ENCODE results near the gene DCAF6. TPM values are rescaled to one million over a fixed set of nuclear protein-coding genes. Genes with fewer than 3 reads are reported as not detected.
"Not testable (repeated sequence)": the region's sequence is repeated elsewhere in the genome, so short reads cannot be mapped to it uniquely, and the experiment has no call there.

Gene DCAF6
- total RNA-seq (2022), result 41.9 and 53.0 TPM in 2 replicates
- Bru-seq, nascent RNA, result percentile 94 among the genes with signal in this experiment
- percentile 88 among the genes with signal in this experiment for BruChase-seq, experiment 1, labeled RNA remaining after a 2-hour chase
- BruChase-seq, experiment 2, labeled RNA remaining after a 6-hour chase, result percentile 81 among the genes with signal in this experiment
- long read RNA-seq, transcript DCAF6-201 (19 exons, 3,186 nt), result major isoform, 71 of 144 reads
- long read RNA-seq, transcript DCAF6-203 (20 exons, 3,302 nt), result minor isoform, 18 of 144 reads
- long read RNA-seq, partial matches to known transcripts, result 12 of 144 reads
- long read RNA-seq, other reads (novel, unspliced or antisense), result 42 of 144 reads

- H3K36me3 ChIP-seq (ENCODE audit: control insufficient read depth, insufficient read depth, low read length), result 0 out of 2 replicates have a peak, but pooled peaks cover 1% of the 10 kb centered on the region
- ChIA-PET POLR2A (interaction anchor here (0.6 to 1.9 kb wide), 10 partner anchors 9 to 290 kb away, joined by 3 to 19 read pairs (median 3); partner anchors contain the start of gene SFT2D2), CTCF (interaction anchor here (0.6 to 3.4 kb wide), 5 partner anchors 8 to 716 kb away, joined by 3 to 15 read pairs (median 6); partner anchors contain the start of gene POU2F1)
- H3K4me3 ChIP-seq (ENCODE audit: low read depth, low read length), result peak within 1 kb of the TSS; percentile 66
- Mint-ChIP-seq H3K4me3 (ENCODE audit: unreplicated experiment) (peak within 1 kb of the TSS; percentile 82), H3K4me1 (ENCODE audit: low read depth, unreplicated experiment) (peaks cover 6% of the 10 kb centered on the region), H3K27me3 (ENCODE audit: insufficient read depth, unreplicated experiment) (no peaks in the 10 kb centered on the region), H3K9me3 (ENCODE audit: unreplicated experiment) (no peaks in the 10 kb centered on the region), H3K36me3 (ENCODE audit: insufficient read depth, unreplicated experiment) (peaks cover 20% of the 10 kb centered on the region), H3K27ac (ENCODE audit: unreplicated experiment) (peak within 1 kb of the TSS; percentile 86)
- DNase-seq, result peak; percentile 98
- no peak for TF ChIP-seq CTCF (IDR thresholded peaks at IDR 0.05; ENCODE audit: insufficient read depth in 1 of 2, low read depth in 1 of 2, low read length in 1 of 2, severe bottlenecking in 1 of 2, unreplicated experiment in 1 of 2)
- intact Hi-C loops (cut with micrococcal nuclease; ENCODE audit: unreplicated experiment), result loop anchor here (1.0 to 10.0 kb wide), 5 partner anchors 9 to 715 kb away; partner anchors contain the start of gene POU2F1
- peaks cover 15% of the 10 kb centered on the region; the same call in 1 of the 2 replicates for H3K4me1 ChIP-seq
- no peaks in the 10 kb centered on the region for H3K27me3 ChIP-seq (replicated peaks; ENCODE audit: control insufficient read depth, insufficient read depth, low read length)
- H3K9me3 ChIP-seq, result no peaks in the 10 kb centered on the region
- no TSS peak for BruUV-seq (replicated peaks)
Observed at GRCh38 chr1:167936068-167936929, at the start of gene DCAF6. DCAF6 (plus strand) TSS chr1:167936683; CDS start chr1:167936912, 229 bp downstream.

GRCh38 chr1:167887187-167887586 is 49.3 kb upstream of the DCAF6 start:
- DNase-seq; H3K27me3 Mint-ChIP-seq (ENCODE audit: insufficient read depth, unreplicated experiment): not testable (repeated sequence)

GRCh38 chr1:167890400-167890799 is 46.1 kb upstream of the DCAF6 start:
- no peaks in the 10 kb centered on the region for H3K36me3 Mint-ChIP-seq (ENCODE audit: insufficient read depth, unreplicated experiment)
- H3K27ac Mint-ChIP-seq (ENCODE audit: unreplicated experiment), result no peak overlapping the region
- H3K27me3 Mint-ChIP-seq (ENCODE audit: insufficient read depth, unreplicated experiment), result no peaks in the 10 kb centered on the region
- no peak for TF ChIP-seq CTCF (IDR thresholded peaks at IDR 0.05; ENCODE audit: insufficient read depth in 1 of 2, low read depth in 1 of 2, low read length in 1 of 2, severe bottlenecking in 1 of 2, unreplicated experiment in 1 of 2)
- CTCF ChIA-PET, result no interaction called here
- Histone ChIP-seq H3K27me3 (replicated peaks; ENCODE audit: control insufficient read depth, insufficient read depth, low read length) (no peaks in the 10 kb centered on the region), H3K4me3 (ENCODE audit: low read depth, low read length) (no peak overlapping the region), H3K36me3 (ENCODE audit: control insufficient read depth, insufficient read depth, low read length) (no peaks in the 10 kb centered on the region), H3K9me3 (no peaks in the 10 kb centered on the region), H3K4me1 (peaks cover 14% of the 10 kb centered on the region)
- POLR2A ChIA-PET, result no interaction called here
- H3K4me1 Mint-ChIP-seq (ENCODE audit: low read depth, unreplicated experiment), result peaks cover 12% of the 10 kb centered on the region
- no TSS peak for BruUV-seq (replicated peaks)
- intact Hi-C loops (cut with micrococcal nuclease; ENCODE audit: unreplicated experiment), result no loop called here
- H3K4me3 Mint-ChIP-seq (ENCODE audit: unreplicated experiment), result no peak overlapping the region
- peaks cover 10% of the 10 kb centered on the region for H3K9me3 Mint-ChIP-seq (ENCODE audit: unreplicated experiment)
- no peak for DNase-seq

More at GRCh38 chr1:167887187-167887586, 49.3 kb upstream of the DCAF6 start:
- H3K27ac Mint-ChIP-seq (ENCODE audit: unreplicated experiment); H3K4me3 ChIP-seq (ENCODE audit: low read depth, low read length); H3K9me3 ChIP-seq; H3K4me3 Mint-ChIP-seq (ENCODE audit: unreplicated experiment); H3K36me3 Mint-ChIP-seq (ENCODE audit: insufficient read depth, unreplicated experiment); H3K27me3 ChIP-seq (replicated peaks; ENCODE audit: control insufficient read depth, insufficient read depth, low read length); BruUV-seq (replicated peaks); POLR2A ChIA-PET; CTCF ChIA-PET; H3K36me3 ChIP-seq (ENCODE audit: control insufficient read depth, insufficient read depth, low read length); intact Hi-C loops (cut with micrococcal nuclease; ENCODE audit: unreplicated experiment): not testable (repeated sequence)
- Mint-ChIP-seq H3K4me1 (ENCODE audit: low read depth, unreplicated experiment) (peaks cover 12% of the 10 kb centered on the region), H3K9me3 (ENCODE audit: unreplicated experiment) (peaks cover 10% of the 10 kb centered on the region)
- peaks cover 14% of the 10 kb centered on the region for H3K4me1 ChIP-seq
